Parietal lobe (tissue), 1 donor: ENCODE results near the gene CHMP1A. TPM values are rescaled to one million over a fixed set of nuclear protein-coding genes. Genes with fewer than 3 reads are reported as not detected.

Experiments
- total RNA-seq: library from RNA; depleted of rRNA; stranded (reverse); fragments of >200 nt; gene quantifications from one replicate; pipeline ENCODE4 v1.2.3, GENCODE V29; 2014

Gene CHMP1A
- 81.4 TPM for total RNA-seq

GRCh38 chr16:89657442-89658220, at the start of gene CHMP1A, which contains the start of gene SPATA33:
Gene CHMP1A, minus strand, starts transcription at chr16:89657708. Its CDS starts 120 bp downstream, at chr16:89657588.
Gene SPATA33, plus strand, starts transcription at chr16:89657836. Its CDS starts 76 bp downstream, at chr16:89657912.

GRCh38 chr16:89701425-89702406, 44.2 kb upstream of the CHMP1A start, which contains the start of gene SPATA2L:
Gene SPATA2L, minus strand, starts transcription at chr16:89701705. Its CDS starts 473 bp downstream, at chr16:89701232.

GRCh38 chr16:89686520-89687091, 29.1 kb upstream of the CHMP1A start, which contains the start of gene CDK10:
Gene CDK10, plus strand, starts transcription at chr16:89686689. Its CDS starts 22 bp downstream, at chr16:89686711.

GRCh38 chr16:89613231-89613953, 44.1 kb downstream of the CHMP1A start, which contains the start of gene DPEP1:
Gene DPEP1, plus strand, starts transcription at chr16:89613642. Its CDS starts 16,769 bp downstream, at chr16:89630411.

Other genes with a start within 250 kb of the CHMP1A start
- 82.9 TPM for gene ANKRD11, start 167.1 kb downstream of the CHMP1A start, total RNA-seq
- gene SPG7, start 149.3 kb downstream of the CHMP1A start, total RNA-seq = 163 TPM
- 1,500 TPM for gene RPL13, start 97.0 kb downstream of the CHMP1A start, total RNA-seq
- gene CPNE7, start 82.0 kb downstream of the CHMP1A start, total RNA-seq = 13.5 TPM
- gene DPEP1, start 44.1 kb downstream of the CHMP1A start, total RNA-seq = 4.1 TPM
- 16.6 TPM for gene SPATA33, start 128 bp upstream of the CHMP1A start, total RNA-seq
- gene CDK10, start 29.0 kb upstream of the CHMP1A start, total RNA-seq = 52.6 TPM
- 16.3 TPM for gene SPATA2L, start 44.0 kb upstream of the CHMP1A start, total RNA-seq
- 17.8 TPM for gene VPS9D1, start 63.2 kb upstream of the CHMP1A start, total RNA-seq
- 38.2 TPM for gene ZNF276, start 63.8 kb upstream of the CHMP1A start, total RNA-seq
- 30.7 TPM for gene FANCA, start 158.9 kb upstream of the CHMP1A start, total RNA-seq
- gene SPIRE2, start 170.8 kb upstream of the CHMP1A start, total RNA-seq = 33.5 TPM
- 186 TPM for gene TCF25, start 215.9 kb upstream of the CHMP1A start, total RNA-seq